ENCODE results near the gene EPAS1.

- TF ChIP-seq CTCF (IDR thresholded peaks at IDR 0.05) (no peak), POLR2A (IDR thresholded peaks at IDR 0.05) (no peak)
Observed at GRCh38 chr2:46332686-46333281, 35.6 kb downstream of the EPAS1 start.
